Panc1 (cell line): ENCODE measurements around the gene CFAP119. TPM values are rescaled to one million over a fixed set of nuclear protein-coding genes. Genes with fewer than 3 reads are reported as not detected.

Experiments
- ATAC-seq: fragments of 200-7000 bp; cut with Tn5 transposase; 2 replicates; pipeline ENCODE4 v1.9.1; 2020; ENCODE audit warnings: mild to moderate bottlenecking, moderate library complexity
- BruUV-seq: library from RNA; stranded (reverse); fragments of 400-500 nt; replicated peaks from 2 replicates; lab custom pipeline; 2021; lab: Mats Ljungman, UMichigan
- CTCF ChIA-PET: fragments of 300-600 bp; sonication (Branson Sonifier 250); formaldehyde crosslinking; loops from one replicate; lab custom pipeline; 2022; ENCODE audit warnings: antibody characterized with exemption; lab: Charles Lee
- POLR2A ChIA-PET: fragments of 300-600 bp; sonication (Branson Sonifier 250); formaldehyde crosslinking; loops from one replicate; lab custom pipeline; 2022; ENCODE audit warnings: antibody characterized with exemption; lab: Charles Lee
- DNase-seq: peaks from one replicate; pipeline ENCODE4 v3.0.0-alpha.2; 2010; ENCODE audit warnings: low read depth, low spot score
- H3K27ac ChIP-seq: 2 replicates; pipeline ENCODE4 v1.5.1; 2011; ENCODE audit warnings: mild to moderate bottlenecking, low read length, inconsistent platforms
- H3K27me3 ChIP-seq: fragments of 200-500 bp; sonication (Bioruptor generic); 2 replicates; pipeline ENCODE4 v1.6.0; 2014; ENCODE audit warnings: low read length, inconsistent platforms; ENCODE audit not compliant: control insufficient read depth, insufficient read depth
- H3K36me3 ChIP-seq: fragments of 200-500 bp; sonication (Bioruptor generic); 2 replicates; pipeline ENCODE4 v1.5.1; 2014; ENCODE audit warnings: inconsistent platforms, mild to moderate bottlenecking, low read length, moderate library complexity; ENCODE audit not compliant: control insufficient read depth, insufficient read depth
- H3K4me1 ChIP-seq: 2 replicates; pipeline ENCODE4 v1.5.1; 2011; ENCODE audit warnings: inconsistent platforms, mild to moderate bottlenecking, low read length, moderate library complexity; ENCODE audit not compliant: control insufficient read depth, insufficient read depth
- H3K4me3 ChIP-seq, 2 experiments: 2 replicates each; pipeline ENCODE4 v1.5.1; 2011 to 2012; ENCODE audit warnings: low read depth in 2 of 2, low read length in 2 of 2, mild to moderate bottlenecking in 2 of 2, inconsistent platforms in 1 of 2, moderate library complexity in 1 of 2
- H3K9me3 ChIP-seq: fragments of 200-500 bp; sonication (Bioruptor generic); 2 replicates; pipeline ENCODE4 v1.5.1; 2014; ENCODE audit warnings: low read depth, mild to moderate bottlenecking, inconsistent platforms, low read length, moderate library complexity; ENCODE audit not compliant: control insufficient read depth, insufficient read depth
- CTCF ChIP-seq: fragments of 450-650 bp; IDR thresholded peaks from 2 replicates; pipeline ENCODE4 v1.5.1; 2017; ENCODE audit warnings: mild to moderate bottlenecking
- POLR2AphosphoS5 ChIP-seq: IDR thresholded peaks from 2 replicates; pipeline ENCODE4 v1.6.1; 2012; ENCODE audit warnings: mild to moderate bottlenecking, low read depth, low read length, moderate library complexity
- REST ChIP-seq, 2 experiments: IDR thresholded peaks; 2 replicates each; pipeline ENCODE4 v1.6.1; 2011 to 2012; ENCODE audit warnings: low read depth in 2 of 2, control low read depth in 1 of 2, low read length in 1 of 2, mild to moderate bottlenecking in 1 of 2, moderate library complexity in 1 of 2; ENCODE audit not compliant: insufficient read depth in 1 of 2
- SIN3A ChIP-seq: IDR thresholded peaks from 2 replicates; pipeline ENCODE4 v1.6.1; 2012; ENCODE audit warnings: low read depth, mild to moderate bottlenecking, low read length, moderate library complexity, borderline replicate concordance; ENCODE audit not compliant: insufficient read depth
- TCF7L2 ChIP-seq: IDR thresholded peaks from 2 replicates; pipeline ENCODE4 v1.6.1; 2011; ENCODE audit warnings: mild to moderate bottlenecking, low read depth, low read length, inconsistent platforms
- in situ Hi-C: cut with HindIII; loops from 2 replicates; pipeline ENCODE4 v1.10.0; 2016; ENCODE audit warnings: low sequenced_read_pairs, low pct_unique_long_range_greater_than_20kb
- intact Hi-C: fragments of 100-400 bp; cut with micrococcal nuclease; formaldehyde crosslinking; loops from one replicate; pipeline ENCODE4 v1.10.0; 2022; ENCODE audit not compliant: unreplicated experiment
- total RNA-seq: library from RNA; stranded (reverse); gene quantifications from one replicate; pipeline ENCODE4 v1.2.1, GENCODE V29; 2021; ENCODE audit not compliant: unreplicated experiment

CFAP119 gene
- total RNA-seq, 1 experiment from 2014 or later, result 21.0 TPM

GRCh38 chr16:30750201-30750600 lies 11.7 kb downstream of the CFAP119 start:
- CTCF ChIA-PET, result no interaction called here
- no peaks in the 10 kb centered on the region for H3K9me3 ChIP-seq
- no peak for DNase-seq
- in situ Hi-C loops (no loop called here), intact Hi-C loops (no loop called here)
- no peaks in the 10 kb centered on the region for H3K27me3 ChIP-seq
- POLR2A ChIA-PET, result no interaction called here
- no peak overlapping the region; a peak in 1 of 4 replicates for H3K4me3 ChIP-seq
- no peak overlapping the region for H3K27ac ChIP-seq
- no TSS peak for BruUV-seq
- peaks cover 3% of the 10 kb centered on the region for H3K36me3 ChIP-seq
- ATAC-seq, result no peak
- peaks cover 19% of the 10 kb centered on the region for H3K4me1 ChIP-seq
- TF ChIP-seq POLR2AphosphoS5, result no peak
- TF ChIP-seq CTCF, result no peak
- TF ChIP-seq SIN3A, result no peak
- no peak for TF ChIP-seq TCF7L2
- no peak for TF ChIP-seq REST (IDR thresholded peaks at IDR 0.05; ENCODE audit: insufficient read depth in 1 of 2, low read depth in 2 of 2, low read length in 1 of 2)

- no TSS peak for BruUV-seq
- peak overlapping the region; percentile 61 to 68 for H3K4me3 ChIP-seq
- H3K27me3 ChIP-seq, result no peaks in the 10 kb centered on the region
- H3K36me3 ChIP-seq, result peaks cover 3% of the 10 kb centered on the region
- DNase-seq, result no peak
- CTCF ChIA-PET, result interaction anchor here (0.6 kb wide), 1 partner anchor 120 kb away, joined by 6 read pairs; no protein-coding TSS in a partner anchor
- POLR2A ChIA-PET, result no interaction called here
- peaks cover 19% of the 10 kb centered on the region for H3K4me1 ChIP-seq
- peak; percentile 71 for ATAC-seq
- no peak overlapping the region for H3K27ac ChIP-seq
- TF ChIP-seq CTCF, result no peak
- no peak for TF ChIP-seq REST (IDR thresholded peaks at IDR 0.05; ENCODE audit: insufficient read depth in 1 of 2, low read depth in 2 of 2, low read length in 1 of 2)
- intact Hi-C loops (no loop called here), in situ Hi-C loops (no loop called here)
- no peaks in the 10 kb centered on the region for H3K9me3 ChIP-seq
These were observed 13.0 kb downstream of the CFAP119 start for GRCh38 chr16:30748634-30749445.
